OCI-LY7 (cell line): ENCODE data around the gene CNDP2.
"Not testable (repeated sequence)": the region's sequence is repeated elsewhere in the genome, so short reads cannot be mapped to it uniquely, and the experiment has no call there.

Experiments
- EZH2phosphoT487 ChIP-seq: fragments of 200-600 bp; sonication (generic); IDR thresholded peaks from 2 replicates; pipeline ENCODE4 v1.6.1; 2018; ENCODE audit warnings: low read depth, borderline replicate concordance, mild to moderate bottlenecking, mixed run types, antibody characterized with exemption, low read length, moderate library complexity, mixed read lengths
- TF ChIP-seq, protein P1 (sequence below): fragments of 200-600 bp; sonication (generic); conservative IDR thresholded peaks from 2 replicates; pipeline ENCODE4 v1.5.1; 2014; ENCODE audit warnings: mild to moderate bottlenecking, antibody characterized with exemption, low read length, moderate library complexity, mixed read lengths

DNA sequence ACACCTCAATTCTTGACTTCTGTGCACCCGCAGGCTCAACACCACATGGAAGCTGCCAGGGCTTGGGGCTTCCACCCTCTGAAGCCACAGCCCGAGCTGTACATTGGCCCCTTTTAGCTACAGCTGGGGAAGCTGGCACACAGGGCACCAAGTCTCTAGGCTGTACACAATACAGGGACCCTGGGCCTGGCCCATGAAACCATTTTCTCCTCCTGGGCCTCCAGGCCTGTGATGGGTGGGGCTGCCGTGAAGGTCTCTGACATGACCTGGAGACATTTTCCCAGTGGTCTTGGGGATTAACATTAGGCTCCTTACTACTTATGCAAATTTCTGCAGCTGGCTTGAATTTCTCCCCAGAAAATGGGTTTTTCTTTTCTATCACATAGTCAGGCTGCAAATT lies 69.8 kb downstream of the CNDP2 start:
- TF ChIP-seq, protein P1, sequence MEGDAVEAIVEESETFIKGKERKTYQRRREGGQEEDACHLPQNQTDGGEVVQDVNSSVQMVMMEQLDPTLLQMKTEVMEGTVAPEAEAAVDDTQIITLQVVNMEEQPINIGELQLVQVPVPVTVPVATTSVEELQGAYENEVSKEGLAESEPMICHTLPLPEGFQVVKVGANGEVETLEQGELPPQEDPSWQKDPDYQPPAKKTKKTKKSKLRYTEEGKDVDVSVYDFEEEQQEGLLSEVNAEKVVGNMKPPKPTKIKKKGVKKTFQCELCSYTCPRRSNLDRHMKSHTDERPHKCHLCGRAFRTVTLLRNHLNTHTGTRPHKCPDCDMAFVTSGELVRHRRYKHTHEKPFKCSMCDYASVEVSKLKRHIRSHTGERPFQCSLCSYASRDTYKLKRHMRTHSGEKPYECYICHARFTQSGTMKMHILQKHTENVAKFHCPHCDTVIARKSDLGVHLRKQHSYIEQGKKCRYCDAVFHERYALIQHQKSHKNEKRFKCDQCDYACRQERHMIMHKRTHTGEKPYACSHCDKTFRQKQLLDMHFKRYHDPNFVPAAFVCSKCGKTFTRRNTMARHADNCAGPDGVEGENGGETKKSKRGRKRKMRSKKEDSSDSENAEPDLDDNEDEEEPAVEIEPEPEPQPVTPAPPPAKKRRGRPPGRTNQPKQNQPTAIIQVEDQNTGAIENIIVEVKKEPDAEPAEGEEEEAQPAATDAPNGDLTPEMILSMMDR: not testable (repeated sequence)
- TF ChIP-seq EZH2phosphoT487: not testable (repeated sequence)
